HEK293T (cell line): ENCODE measurements around the gene LIPA.

Experiments used
- CTCF ChIA-PET: fragments of 350-600 bp; formaldehyde crosslinking; extraction: SDS; loops from one replicate; lab custom pipeline; 2021; ENCODE audit warnings: antibody characterized with exemption, inconsistent platforms; lab: Yijun Ruan, JAX
- POLR2A ChIA-PET: fragments of 350-600 bp; formaldehyde crosslinking; extraction: SDS; loops from one replicate; lab custom pipeline; 2020; ENCODE audit warnings: antibody characterized with exemption, inconsistent platforms; lab: Yijun Ruan, JAX
- DNase-seq: peaks from one replicate; pipeline ENCODE4 v3.0.0; 2012; ENCODE audit warnings: mixed read lengths; ENCODE audit errors: extremely low spot score
- ARNT ChIP-seq: fragments of 450-650 bp; IDR thresholded peaks from 2 replicates; pipeline ENCODE4 v1.6.1; 2017; ENCODE audit warnings: mild to moderate bottlenecking
- BHLHE40 ChIP-seq: fragments of 450-650 bp; IDR thresholded peaks from 2 replicates; pipeline ENCODE4 v1.6.1; 2016; ENCODE audit warnings: mild to moderate bottlenecking, moderate library complexity, borderline replicate concordance
- CTBP1 ChIP-seq: fragments of 450-650 bp; IDR thresholded peaks from 2 replicates; pipeline ENCODE4 v1.6.1; 2016; ENCODE audit warnings: borderline replicate concordance
- ELF4 ChIP-seq: fragments of 450-650 bp; IDR thresholded peaks from 2 replicates; pipeline ENCODE4 v1.6.1; 2017; ENCODE audit warnings: antibody characterized with exemption
- FOXA1 ChIP-seq: fragments of 450-650 bp; IDR thresholded peaks from 2 replicates; pipeline ENCODE4 v1.6.1; 2016; ENCODE audit warnings: mild to moderate bottlenecking
- FOXK2 ChIP-seq: fragments of 450-650 bp; IDR thresholded peaks from 2 replicates; pipeline ENCODE4 v1.6.1; 2016; ENCODE audit warnings: mild to moderate bottlenecking
- FOXM1 ChIP-seq: fragments of 450-650 bp; IDR thresholded peaks from 2 replicates; pipeline ENCODE4 v1.6.1; 2017; ENCODE audit warnings: mild to moderate bottlenecking, borderline replicate concordance
- HDGF ChIP-seq: fragments of 450-650 bp; IDR thresholded peaks from 2 replicates; pipeline ENCODE4 v1.6.1; 2017; ENCODE audit warnings: antibody characterized with exemption, borderline replicate concordance
- L3MBTL2 ChIP-seq: fragments of 450-650 bp; conservative IDR thresholded peaks from 2 replicates; pipeline ENCODE4 v1.6.1; 2016; ENCODE audit warnings: mild to moderate bottlenecking
- LEF1 ChIP-seq: fragments of 450-650 bp; IDR thresholded peaks from 2 replicates; pipeline ENCODE4 v1.6.1; 2017; ENCODE audit warnings: mild to moderate bottlenecking, borderline replicate concordance
- NFRKB ChIP-seq: fragments of 450-650 bp; IDR thresholded peaks from 2 replicates; pipeline ENCODE4 v1.6.1; 2016; ENCODE audit warnings: mild to moderate bottlenecking, moderate library complexity
- SP1 ChIP-seq: fragments of 450-650 bp; IDR thresholded peaks from 2 replicates; pipeline ENCODE4 v1.6.1; 2017
- SUZ12 ChIP-seq: fragments of 450-650 bp; IDR thresholded peaks from 2 replicates; pipeline ENCODE4 v1.6.1; 2016; ENCODE audit warnings: mild to moderate bottlenecking
- TARDBP ChIP-seq: fragments of 450-650 bp; IDR thresholded peaks from 2 replicates; pipeline ENCODE4 v1.6.1; 2016
- ZNF384 ChIP-seq: fragments of 450-650 bp; IDR thresholded peaks from 2 replicates; pipeline ENCODE4 v1.6.1; 2016
- TF ChIP-seq, protein P1 (sequence below): fragments of 450-650 bp; IDR thresholded peaks from 2 replicates; pipeline ENCODE4 v1.6.1; 2016

Gene LIPA

GRCh38 chr10:89214566-89215165 is 36.9 kb downstream of the LIPA start:
- no peak for DNase-seq
- ChIA-PET CTCF (interaction anchor here (0.9 to 3.0 kb wide), 7 partner anchors 11 to 281 kb away, joined by 3 to 14 read pairs (median 4); partner anchors contain the start of gene IFIT2), POLR2A (no interaction called here)
- TF ChIP-seq, protein P1, sequence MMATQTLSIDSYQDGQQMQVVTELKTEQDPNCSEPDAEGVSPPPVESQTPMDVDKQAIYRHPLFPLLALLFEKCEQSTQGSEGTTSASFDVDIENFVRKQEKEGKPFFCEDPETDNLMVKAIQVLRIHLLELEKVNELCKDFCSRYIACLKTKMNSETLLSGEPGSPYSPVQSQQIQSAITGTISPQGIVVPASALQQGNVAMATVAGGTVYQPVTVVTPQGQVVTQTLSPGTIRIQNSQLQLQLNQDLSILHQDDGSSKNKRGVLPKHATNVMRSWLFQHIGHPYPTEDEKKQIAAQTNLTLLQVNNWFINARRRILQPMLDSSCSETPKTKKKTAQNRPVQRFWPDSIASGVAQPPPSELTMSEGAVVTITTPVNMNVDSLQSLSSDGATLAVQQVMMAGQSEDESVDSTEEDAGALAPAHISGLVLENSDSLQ: no peak
- TF ChIP-seq CTBP1 (no peak), FOXK2 (no peak), SUZ12 (no peak), ELF4 (no peak), SP1 (no peak), NFRKB (no peak), ARNT (no peak), HDGF (no peak), ZNF384 (no peak), L3MBTL2 (no peak), FOXM1 (no peak), LEF1 (no peak), FOXA1 (no peak), TARDBP (no peak), BHLHE40 (no peak)

DNA sequence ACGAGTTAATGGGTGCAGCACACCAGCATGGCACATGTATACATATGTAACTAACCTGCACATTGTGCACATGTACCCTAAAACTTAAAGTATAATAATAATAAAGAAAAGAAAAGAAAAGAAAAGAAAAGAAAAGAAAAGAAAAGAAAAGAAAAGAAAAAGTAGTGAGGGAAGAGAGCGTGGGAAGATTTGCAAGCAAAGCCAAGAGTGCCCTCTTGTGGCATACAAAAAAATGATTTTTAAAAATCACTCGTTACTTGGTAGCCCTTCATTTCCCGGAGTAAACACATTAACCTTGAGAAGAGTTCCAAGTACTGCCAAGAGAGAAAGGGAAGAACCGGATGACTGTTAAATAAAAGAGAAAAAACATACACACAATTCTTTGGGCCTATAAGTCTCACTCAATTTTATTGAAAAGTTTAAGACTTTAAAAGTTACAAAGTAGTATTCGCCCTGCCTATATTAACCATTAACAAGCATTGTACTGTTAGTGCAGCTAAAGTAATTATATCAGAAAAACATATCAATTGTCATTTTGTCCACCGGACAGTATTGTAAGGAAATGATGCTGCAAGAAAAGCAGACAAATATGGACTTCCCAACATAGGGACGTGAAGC is 38.3 kb downstream of the LIPA start:
- TF ChIP-seq L3MBTL2 (no peak), SUZ12 (no peak), ZNF384 (no peak), SP1 (no peak), ARNT (no peak), CTBP1 (no peak), LEF1 (no peak), FOXA1 (no peak), BHLHE40 (no peak), TARDBP (no peak)
- TF ChIP-seq, protein P1: no peak
- CTCF ChIA-PET: interaction anchor here (0.7 to 3.0 kb wide), 4 partner anchors 89 to 279 kb away, joined by 3 to 14 read pairs (median 8); partner anchors contain the start of gene IFIT2
- DNase-seq: peak; percentile 35
- POLR2A ChIA-PET: no interaction called here

DNA sequence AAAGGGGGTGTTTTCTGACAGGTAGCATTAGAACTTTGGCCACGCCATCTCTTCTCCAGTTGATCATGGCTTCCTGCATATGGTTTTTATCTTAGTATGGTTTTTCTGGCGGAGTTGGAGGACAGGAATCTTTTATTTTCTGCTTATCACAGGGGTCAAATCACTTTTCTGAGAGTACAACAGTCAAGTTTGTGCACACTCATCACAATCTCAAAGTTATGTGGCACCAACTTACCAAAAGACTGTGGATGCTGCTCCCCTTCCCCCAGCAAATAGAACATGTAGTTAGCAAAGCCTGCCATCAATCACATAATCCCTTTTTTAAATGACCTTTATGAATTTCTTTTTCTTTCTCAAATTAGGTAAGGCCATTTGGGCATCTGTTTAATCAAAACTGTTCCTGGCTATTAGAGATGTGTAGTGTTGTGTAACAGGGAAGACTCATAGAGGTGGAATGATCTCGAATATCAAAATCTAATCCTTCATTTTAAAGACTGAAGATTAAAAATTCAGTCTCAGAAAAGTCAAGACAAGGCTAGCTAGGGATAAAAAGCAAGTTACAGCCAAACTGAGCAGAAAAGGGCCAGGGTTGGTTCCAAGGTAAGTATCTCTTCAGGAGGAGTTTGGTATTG is 40.7 kb downstream of the LIPA start:
- no peak for TF ChIP-seq CTBP1
- no peak for TF ChIP-seq NFRKB
- no peak for DNase-seq
- ChIA-PET POLR2A (no interaction called here), CTCF (interaction anchor here (0.5 to 1.1 kb wide), 2 partner anchors 218 to 276 kb away, joined by 3 to 5 read pairs; no protein-coding TSS in a partner anchor)

DNA sequence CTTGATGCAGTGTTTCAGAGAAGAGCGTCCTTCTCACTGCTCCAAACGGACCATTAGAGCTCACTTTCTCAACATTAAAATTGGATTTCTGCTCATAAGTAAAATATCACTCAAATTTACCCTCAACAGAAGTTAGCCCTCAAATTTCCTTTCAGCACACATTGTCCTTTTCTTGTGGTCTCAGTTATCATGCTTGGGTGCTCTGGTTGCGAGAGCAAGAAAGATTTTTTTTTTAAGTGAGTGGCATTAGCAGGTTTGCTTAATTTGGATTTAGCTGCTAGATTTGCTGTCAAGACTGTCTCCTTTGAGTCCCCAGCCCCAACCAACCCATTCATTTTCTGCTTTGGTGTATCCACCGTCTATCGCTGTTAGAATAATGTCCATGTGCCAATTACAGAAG is 41.9 kb downstream of the LIPA start:
- no peak for DNase-seq
- POLR2A ChIA-PET: no interaction called here
- TF ChIP-seq ELF4 (no peak), FOXK2 (no peak), ZNF384 (no peak), BHLHE40 (no peak), L3MBTL2 (no peak), FOXA1 (no peak), SUZ12 (no peak), HDGF (no peak), FOXM1 (no peak), SP1 (no peak), ARNT (no peak), LEF1 (no peak), NFRKB (no peak), CTBP1 (no peak), TARDBP (no peak)
- TF ChIP-seq, protein P1: no peak
- CTCF ChIA-PET: interaction anchor here (1.1 kb wide), 1 partner anchor 275 kb away, joined by 5 read pairs; no protein-coding TSS in a partner anchor

DNA sequence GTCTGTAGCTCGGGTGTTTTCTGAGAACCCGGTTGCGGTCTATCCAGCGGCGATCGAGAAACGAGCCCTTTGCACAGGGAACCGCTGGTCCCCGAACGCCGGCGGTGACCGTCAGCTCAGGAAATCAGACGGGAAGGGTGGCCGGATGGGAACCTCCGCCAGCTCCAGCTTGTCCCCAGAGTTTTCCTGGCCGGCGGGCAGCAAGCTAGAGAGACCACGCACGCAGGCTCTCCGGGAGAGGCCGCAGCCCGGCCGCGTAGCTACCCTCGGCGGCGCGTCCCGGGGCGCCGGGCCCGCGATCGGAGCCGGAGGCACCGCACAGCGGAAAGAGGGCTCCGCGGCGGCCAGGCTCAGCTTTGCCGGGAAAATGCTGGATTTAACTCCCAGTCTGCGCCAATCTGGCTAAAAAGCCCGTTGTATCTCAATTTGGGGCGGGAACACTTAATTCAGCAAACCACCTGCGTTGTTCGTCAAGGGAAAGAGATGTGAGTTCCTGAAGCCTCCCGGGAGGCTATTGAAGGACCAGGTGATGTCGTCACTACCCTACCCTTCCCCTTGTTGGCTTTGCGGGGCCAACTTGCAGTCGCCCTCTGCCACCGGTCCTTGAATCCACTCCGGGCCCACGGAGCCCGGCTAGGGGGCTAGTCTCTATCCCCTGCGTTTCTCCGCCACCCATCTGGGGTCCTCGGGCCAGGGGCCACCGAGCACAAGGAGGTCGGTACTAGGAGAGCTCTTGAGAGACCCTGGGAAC is 43.6 kb downstream of the LIPA start:
- peak; percentile 38 for DNase-seq
- POLR2A ChIA-PET: interaction anchor here (0.7 kb wide), 1 partner anchor 218 kb away, joined by 3 read pairs; no protein-coding TSS in a partner anchor

More for the DNA sequence above, 43.6 kb downstream of the LIPA start:
- TF ChIP-seq FOXM1: no peak
- no peak for TF ChIP-seq SUZ12
- no peak for TF ChIP-seq TARDBP
- no peak for TF ChIP-seq FOXK2
- TF ChIP-seq CTBP1: no peak
- no peak for TF ChIP-seq ELF4
- TF ChIP-seq SP1: no peak
- no peak for TF ChIP-seq BHLHE40
- TF ChIP-seq HDGF: no peak
- TF ChIP-seq FOXA1: no peak
- no peak for TF ChIP-seq ARNT
- TF ChIP-seq, protein P1: no peak
- TF ChIP-seq NFRKB: no peak
- no peak for TF ChIP-seq LEF1
- no peak for TF ChIP-seq L3MBTL2
- no peak for TF ChIP-seq ZNF384
- CTCF ChIA-PET: interaction anchor here (1.1 to 1.7 kb wide), 5 partner anchors 10 to 276 kb away, joined by 3 to 7 read pairs (median 4); no protein-coding TSS in a partner anchor
